GM18520 (cell line): ENCODE results near the gene C2orf92.

ENCODE experiments used
- ATAC-seq: cut with Tn5 transposase; IDR thresholded peaks from one replicate; pipeline ENCODE4 v1.9.1; 2021; ENCODE audit not compliant: unreplicated experiment

The C2orf92 gene

DNA sequence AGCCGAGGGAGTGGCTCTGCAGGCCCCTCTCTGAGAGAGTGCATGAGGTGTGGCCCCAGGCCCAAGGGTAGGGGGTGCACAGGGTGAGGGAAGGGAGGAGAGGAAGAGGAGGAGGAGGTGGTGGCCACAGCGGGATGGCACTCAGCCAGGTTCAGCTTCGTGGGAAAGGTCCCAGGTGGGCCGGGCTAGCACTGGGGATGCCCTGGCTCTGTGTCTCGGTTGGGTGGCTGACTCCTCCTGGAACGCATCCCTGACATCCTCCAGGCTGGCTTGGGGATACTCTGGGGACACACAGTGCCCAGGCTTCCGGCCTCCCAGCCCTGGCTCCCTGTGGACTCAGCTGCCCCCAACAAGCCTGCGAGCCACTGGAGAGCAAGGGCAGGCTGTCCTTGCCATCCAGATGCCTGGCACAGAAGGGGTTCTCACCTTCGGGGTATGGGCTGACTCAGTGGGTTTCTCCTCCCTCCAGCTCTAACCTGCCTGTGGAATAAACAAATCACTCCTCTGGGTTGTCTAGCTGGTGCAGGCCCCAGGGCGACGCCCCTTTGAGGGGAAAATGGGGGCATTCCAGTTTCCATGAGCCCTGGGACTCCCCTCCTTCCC is 43.3 kb downstream of the C2orf92 start:
- ATAC-seq = no peak

DNA sequence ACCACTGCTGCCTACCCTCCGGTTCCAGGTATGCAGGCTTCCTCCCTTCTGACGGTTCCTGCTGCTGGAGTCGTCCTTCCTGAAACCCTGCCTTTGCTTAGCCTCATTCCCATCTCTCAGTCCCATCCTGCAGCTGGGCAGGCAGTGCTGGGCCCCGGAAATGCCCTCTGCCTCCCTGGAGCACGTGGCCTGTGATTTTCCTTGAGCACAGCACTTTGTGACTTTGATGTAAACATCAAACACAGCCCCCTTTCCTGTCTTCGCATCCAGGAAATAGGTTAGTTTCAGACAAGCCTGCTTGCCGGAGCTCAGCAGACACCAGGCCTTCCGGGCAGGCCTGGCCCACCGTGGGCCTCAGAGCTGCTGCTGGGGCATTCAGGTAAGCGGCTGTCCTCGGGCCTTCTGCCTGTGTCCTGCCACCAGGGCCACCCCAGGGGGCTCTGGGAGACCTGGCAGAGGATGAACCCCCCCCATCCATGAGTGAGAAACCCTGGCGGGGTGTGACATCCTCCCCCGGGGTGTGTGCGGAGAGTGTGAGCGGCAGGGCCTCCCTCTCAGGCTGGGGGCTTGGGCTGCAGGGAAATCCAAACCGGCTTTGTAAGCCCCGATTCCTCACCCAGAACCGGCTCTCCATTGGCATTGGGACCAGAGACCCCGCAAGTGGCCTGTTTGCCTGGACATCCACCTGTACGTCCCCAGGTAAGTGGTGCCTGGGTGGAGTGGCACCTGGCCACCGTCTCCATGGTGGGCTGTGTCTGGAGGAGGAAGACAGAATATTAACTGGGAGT is 44.0 kb downstream of the C2orf92 start, which contains the start of gene ZAP70:
TSS of gene ZAP70 (plus strand) at position 281 of the 788 bp plus-strand sequence. CDS start 10,461 bp downstream, outside the sequence.
- no peak for ATAC-seq

DNA sequence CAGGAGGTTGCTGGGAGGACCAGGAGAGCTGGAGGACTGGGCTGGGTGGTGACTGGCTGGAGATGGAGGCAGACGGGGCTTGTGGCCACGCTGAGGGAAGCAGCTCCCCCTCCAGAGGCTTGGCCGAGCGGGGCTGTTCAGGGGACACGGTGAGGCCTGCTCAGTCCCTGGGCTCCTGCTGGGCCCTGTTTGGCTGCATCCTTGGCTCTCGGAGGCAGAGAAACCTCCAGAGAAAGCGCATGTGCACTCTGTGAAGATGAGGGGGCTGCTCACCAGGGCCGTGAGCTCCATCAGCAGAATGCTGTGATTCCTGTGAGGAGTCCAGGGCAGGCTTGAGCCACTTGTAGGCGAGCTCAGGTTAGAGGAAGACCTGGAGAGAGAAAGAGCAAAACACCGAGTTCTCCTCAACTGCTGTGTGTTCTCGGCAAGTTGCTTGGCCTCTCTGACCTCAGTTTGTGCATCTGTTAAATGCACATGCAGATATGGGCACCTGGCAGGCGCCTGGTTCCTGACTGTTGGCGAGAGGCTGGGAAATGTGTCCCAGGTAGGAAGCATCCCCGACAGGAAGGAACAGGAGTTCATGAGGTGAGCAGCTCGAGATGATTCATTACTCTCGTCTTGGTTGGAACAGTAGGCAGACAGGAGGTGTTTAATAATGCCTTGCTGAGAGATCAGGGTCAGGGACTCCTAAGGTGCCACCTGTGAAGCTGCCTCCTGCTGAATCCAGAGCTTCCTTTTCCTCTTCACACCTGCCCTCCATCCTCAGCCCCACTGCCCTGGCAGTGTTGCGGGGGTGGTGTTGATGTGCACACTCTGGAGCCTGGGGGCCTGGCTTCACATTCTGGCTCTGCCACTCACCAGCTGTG is 44.8 kb downstream of the C2orf92 start:
- no peak for ATAC-seq

DNA sequence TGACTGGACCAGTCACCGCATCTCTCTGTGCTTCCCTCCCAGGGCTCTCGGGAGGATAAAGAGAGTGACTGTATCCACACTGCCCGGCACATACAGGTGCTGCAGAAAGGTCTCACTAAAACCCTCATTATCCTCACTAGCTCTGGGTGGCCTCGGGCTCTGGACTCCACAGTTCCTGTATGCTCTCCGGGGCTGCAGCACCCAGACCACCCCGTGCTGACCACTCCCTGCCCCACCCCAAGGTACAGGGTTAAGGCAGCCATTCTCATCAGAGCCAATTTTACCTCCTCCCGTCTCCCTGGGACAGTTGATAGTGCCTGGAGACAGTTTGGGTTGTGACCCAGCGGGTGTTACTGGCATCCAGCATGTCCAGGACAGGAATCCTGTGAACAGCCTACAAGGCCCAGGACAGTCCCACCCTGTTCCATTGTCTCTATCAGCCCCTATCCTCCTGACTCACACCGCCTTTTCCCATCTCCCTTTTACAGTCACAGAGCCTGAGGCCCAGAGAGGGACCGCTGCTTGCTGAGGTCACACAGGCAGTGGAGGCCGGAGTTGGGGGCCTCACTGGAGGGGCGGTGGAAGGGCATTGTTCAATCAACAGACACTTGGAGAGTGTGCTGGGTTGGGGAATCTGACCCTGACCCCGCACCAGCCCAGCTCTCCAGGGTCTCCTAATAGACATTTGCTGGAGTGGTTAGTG is 45.6 kb downstream of the C2orf92 start:
- no peak for ATAC-seq

DNA sequence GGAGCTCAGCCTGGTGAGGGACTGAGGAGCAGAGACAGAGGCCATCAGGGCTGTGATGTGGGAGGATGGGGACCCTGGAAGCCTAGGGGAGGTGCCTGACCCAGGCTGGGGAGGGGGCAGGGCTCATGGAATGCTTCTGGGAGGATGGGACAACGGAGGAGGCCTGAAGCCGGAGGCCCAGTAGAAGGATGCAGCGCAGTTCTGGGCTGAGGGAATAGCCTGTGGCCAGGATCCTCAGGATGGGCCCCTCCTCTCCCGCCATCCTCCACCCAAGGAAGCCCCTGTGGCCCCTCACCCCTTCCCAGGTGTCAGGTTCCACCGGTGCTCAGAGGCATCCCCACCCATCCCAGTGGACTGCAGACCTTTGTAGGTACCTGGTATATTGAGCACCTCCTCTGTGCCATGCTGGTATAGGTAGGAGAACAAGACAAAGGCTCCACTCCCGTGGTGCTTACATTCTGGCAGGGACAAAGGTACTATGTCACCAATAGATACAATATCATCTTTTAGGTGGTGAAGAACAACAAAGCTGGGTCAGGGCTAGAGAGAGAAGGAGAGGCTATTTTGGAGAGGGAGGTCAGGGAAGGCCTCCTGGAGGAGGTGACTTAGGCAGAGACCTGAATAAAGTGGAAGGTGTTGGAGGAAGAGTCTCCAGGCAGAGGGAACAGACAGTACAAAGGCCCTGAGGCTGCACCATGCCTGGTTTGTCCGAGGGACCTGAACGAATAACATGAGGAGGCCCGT is 46.6 kb downstream of the C2orf92 start:
- no peak for ATAC-seq

DNA sequence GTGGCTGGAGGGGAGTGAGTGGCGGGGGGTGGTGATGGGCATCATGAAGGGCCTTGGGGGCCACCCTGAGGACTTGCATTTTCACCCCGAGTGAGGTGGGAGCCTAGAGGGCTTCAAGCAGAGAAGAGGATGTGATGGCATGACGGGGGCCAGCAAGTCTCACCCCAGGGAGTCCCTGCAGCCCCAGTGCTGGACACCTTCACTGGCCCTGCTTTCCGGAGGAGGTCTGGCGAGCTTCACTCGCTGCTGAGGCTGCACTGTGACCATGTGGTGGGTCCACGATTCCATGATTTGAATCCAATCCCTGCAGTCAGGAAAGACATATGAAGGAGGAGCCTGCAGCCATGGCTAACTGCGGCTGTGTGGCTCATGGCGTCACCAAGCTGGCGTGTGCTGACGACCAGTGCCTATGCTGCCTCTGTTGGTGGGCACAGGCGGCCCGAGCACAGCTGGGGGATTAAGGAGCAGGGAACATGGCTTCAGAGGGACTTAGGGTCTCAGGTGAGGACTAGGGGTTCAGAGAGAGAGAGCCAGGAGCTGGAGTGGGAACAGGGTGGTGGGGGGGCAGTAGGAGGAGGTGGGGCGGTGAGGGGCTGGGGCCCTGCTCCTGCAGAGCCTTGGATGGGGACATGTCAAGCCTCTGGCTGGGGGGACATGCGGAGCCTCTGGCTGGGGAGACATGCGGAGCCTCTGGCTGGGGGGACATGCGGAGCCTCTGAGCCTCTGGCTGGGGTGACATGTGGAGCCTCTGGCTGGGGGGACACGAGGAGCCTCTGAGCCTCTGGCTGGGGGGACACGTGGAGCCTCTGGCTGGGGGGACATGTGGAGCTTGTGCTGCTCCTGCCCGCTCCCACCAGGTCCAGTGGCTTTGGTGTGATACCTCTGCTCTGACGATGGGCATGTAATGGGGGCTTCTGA is 47.4 kb downstream of the C2orf92 start:
- ATAC-seq = no peak

DNA sequence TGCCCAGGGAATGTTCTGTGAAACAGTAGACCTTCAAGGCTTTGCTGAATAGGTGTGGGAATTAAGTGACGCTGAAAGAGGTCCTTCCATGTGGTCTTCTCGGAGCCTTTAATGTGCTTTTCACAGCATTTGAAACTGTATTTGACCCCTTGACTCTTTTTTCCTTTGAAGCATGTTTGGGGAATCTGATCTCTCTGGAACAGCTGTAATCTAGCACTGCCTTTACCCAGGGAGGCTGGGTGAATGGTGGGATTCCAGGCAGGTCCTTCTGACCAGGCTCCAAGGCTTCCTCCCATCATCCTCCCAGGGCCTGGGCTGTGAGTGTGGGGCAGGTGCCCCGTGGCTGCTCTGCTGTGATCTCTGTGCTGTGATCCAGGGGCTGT is 48.1 kb downstream of the C2orf92 start:
- ATAC-seq = no peak

DNA sequence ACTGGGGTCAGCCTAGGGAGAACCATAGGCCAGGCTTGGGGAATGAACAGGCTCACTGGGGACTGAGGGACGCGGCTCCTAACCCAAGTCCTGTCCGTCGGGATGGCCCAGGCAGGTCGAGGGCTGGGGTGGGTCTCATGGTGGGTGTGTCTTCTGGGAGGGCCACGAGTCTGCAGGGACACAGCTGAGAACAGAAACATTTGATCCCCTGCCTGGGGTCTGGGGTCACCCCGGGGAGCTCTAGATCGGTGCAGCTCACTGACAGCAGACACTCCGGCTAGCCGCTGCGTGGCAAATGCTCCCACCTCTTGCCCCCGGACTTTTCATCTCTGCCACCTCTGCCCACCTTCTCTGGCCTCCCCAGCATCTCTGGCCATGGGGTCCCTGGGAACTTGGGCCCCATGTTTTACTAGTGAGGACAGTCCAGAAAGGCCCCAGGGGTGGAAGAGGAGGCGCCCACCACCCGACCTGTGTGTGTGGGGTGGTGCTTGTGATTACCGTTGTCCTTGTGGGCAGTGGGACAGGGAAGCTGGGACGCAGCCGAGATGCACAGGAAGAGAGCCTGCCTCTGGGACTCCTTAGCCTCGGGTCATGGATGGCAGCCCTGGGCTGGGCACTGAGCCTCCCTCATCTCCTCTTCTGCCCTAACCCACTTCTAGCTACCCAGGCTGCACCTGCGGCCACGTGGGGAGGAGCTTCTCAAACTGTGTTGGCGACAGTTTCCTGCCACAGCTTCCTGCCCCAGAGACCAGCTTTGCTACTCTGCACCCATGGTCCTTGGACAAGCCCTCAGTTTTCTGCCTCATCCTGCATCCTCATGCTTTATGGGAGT is 48.8 kb downstream of the C2orf92 start:
- ATAC-seq = no peak

DNA sequence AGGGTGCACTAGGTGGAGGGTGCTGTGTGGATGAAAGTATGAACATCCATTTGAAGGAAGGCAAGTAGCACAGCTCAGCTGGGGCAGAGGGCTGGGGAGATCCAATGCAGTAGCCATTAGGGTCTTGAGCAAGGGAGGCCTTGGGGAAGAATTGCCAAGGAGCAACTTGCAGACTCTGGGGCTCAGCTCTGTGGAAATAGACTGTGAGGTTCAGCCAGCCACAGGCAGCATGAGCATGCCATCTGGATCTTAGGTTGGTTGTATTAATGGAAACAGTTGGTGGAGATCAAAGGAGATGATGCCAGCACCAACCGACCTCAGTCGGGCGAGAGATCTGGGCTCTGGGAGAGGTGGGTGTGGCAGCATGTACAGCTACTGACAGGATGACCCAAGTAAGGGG is 49.4 kb downstream of the C2orf92 start:
- ATAC-seq = no peak

DNA sequence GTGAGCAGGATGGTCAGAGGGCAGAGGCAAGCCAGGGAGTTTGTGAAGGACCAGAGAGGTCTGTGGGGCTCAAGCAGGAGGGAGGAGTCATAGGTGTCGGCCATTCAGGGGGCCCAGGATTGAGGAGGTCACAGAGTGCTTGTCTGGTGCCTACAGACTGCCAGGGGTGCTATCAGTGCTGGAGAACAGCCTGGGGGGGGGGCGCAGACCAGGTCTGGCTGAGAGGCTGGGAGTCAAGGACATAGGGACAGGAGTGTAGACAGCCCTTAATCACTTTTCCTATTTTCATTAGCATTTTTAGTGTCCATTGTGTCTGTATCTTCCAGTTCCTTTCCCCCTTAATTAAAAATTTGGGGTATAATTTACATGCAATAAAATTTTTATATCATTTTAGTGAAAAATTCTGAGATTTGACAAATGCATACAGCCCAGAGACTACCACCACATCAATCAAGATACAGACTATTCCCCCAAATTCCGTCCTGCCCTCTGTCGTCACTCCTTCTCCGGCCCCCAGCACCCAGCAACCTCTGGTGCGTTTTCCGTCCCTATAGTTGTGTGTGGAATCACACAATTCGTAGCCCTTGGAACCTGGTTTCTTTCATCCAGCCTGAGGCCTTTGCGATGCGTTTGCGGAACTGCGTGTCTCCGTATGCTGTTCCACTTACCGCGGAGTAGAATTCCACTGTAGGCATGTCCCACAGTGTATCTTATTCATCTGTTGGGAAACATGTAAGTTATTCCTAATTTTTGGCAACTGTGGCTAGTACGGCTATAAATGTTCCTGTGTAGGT is 50.0 kb downstream of the C2orf92 start:
- no peak for ATAC-seq

DNA sequence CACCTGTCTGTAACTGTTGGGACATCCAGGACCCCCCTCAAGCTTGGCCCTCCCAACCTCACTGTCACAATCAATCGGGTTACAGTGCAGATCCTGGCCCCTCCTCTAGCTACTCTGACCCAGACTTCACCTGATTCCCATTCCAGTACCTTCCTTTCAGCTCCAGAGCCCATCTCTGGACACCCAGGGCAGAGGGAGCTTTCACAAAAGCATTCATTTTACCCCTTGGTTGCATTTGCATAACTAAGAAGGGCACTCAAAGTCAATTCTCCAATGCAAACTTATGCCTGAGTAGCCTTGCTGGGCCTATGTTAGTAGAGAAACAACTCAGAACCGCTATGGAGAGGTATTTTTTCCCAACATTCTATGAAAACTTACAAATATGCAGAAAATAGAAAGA is 51.2 kb downstream of the C2orf92 start:
- ATAC-seq = no peak

DNA sequence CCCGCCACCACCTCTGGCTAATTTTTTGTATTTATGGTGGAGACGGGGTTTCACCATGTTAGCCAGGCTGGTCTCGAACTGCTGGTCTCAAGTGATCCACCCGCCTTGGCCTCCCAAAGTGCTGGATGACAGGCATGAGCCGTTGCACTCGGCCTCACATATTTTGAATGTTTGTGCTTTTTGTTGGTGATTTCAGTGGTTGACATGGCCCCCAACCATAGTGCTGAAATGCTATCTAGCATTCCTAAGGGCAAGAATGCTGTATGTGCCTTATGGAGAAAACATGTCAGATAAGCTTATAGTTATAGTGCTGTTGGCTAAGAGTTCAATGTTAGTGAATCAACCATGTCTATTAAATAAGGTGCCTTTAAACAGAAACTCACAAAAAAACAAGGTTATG is 52.7 kb downstream of the C2orf92 start:
- ATAC-seq = no peak

DNA sequence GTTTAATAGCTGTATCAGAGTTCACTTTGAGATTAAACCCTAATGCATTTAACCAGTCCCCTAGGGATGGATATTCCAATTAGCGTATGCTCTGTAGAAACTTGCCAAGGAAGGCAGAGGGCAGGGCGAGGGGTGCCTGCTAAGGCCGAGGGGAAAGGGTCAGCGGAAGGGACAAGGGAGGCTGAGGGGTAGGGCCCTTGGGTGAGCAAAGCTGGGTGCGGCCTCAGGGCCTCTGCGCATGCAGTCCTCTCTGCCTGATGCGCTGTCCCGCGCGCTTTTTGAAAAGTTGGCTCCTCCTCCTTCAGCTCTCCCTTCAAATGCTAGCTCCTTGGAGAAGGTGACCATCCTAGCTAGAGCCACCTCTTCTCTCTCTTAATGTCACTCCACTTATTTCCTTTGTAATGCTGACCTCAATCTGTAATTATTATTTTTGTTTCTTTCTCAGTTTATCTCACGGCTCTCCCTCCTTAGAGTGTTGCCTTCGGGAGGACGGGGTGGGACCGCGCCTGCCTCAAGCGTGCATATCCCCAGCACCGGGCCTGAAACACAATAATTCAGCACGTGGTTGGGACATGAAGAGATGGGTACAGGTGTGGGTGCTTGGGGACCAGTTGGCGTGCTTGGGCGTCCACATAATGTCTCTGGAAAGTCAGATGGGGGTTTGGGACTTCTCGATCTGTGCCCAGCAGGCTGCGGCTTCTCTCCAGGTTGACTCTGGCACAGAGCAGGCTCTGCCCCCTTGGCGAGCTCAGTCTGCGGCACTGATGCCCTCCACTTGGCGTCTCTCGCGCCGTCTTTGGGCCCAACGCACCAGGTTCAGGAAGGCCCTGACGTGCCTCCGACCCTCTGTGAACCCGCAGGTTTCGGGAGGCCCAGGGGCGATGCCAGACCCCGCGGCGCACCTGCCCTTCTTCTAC is 53.9 kb downstream of the C2orf92 start:
- no peak for ATAC-seq

DNA sequence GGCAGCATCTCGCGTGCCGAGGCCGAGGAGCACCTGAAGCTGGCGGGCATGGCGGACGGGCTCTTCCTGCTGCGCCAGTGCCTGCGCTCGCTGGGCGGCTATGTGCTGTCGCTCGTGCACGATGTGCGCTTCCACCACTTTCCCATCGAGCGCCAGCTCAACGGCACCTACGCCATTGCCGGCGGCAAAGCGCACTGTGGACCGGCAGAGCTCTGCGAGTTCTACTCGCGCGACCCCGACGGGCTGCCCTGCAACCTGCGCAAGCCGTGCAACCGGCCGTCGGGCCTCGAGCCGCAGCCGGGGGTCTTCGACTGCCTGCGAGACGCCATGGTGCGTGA is 54.5 kb downstream of the C2orf92 start:
- ATAC-seq = no peak

DNA sequence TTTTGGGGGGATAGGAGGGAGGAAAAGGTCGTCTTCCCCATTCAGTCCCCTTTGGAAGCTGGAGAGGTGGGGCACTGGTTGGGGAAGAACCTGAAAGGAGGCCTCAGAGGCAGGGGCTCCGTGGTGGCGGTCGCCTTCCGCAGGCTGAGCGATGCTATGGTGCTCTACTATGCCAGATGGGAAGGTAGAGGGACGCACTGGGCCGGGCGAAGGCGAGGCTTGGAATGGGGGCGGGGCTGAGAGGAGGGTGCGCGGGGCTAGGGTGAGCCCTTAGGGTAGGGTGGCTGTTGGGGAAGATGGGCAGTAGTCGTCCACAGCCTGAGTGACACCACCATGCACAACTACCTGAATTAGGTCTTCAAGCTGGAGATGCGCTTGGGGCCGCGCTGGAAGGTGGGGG is 55.0 kb downstream of the C2orf92 start:
- no peak for ATAC-seq

DNA sequence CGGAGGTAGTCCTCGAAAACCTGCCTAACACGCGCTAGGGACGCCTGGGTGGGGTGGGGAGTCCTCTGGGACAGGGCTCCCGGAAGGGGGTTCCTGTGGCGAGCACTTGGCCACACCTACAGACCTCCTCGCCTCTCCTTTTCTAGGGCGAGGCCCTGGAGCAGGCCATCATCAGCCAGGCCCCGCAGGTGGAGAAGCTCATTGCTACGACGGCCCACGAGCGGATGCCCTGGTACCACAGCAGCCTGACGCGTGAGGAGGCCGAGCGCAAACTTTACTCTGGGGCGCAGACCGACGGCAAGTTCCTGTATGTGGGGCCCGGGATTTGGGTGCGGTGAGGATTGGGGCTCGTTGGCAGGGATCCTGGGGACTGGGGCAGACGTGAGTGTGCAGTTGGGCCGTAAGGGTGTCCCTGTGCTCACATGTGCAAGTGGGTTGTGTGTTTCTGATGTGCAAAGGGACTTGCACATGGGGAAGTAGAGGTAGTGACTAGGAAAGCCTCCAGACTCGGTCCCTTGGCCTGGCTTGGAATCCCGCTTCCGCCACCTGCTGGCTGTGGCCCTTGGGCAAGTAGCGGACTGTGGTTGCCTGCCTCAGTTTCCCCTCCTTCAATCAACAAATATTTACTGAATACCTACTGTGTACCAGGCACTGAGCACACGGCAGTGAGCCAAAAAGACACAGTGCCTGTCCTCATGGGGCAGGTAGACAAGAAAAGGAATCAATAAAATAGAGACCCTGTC is 55.6 kb downstream of the C2orf92 start:
- ATAC-seq = no peak
